Right lobe of liver (tissue), 4 donors: ENCODE measurements around the gene LRRC4.

Source experiments
- CTCF ChIP-seq, 4 donors: fragments of 200-600 bp in 3 of 4; fragments of 450-650 bp in 1 of 4; IDR thresholded peaks; one replicate each; pipeline versions ENCODE4 v1.5.1 to v1.8.0; 2016 to 2022; ENCODE audit warnings: antibody characterized with exemption in 4 of 4, mild to moderate bottlenecking in 2 of 4
- POLR2A ChIP-seq: fragments of 450-650 bp; IDR thresholded peaks from one replicate; pipeline ENCODE4 v1.6.1; 2017; ENCODE audit warnings: antibody characterized with exemption, mild to moderate bottlenecking
- donor health status: DM: no; HTN: no; CAD: no.
- donor health status: DM: no; HTN: no; CAD: no.
- donor health status: DM: no; HTN: yes; CAD: no.

GRCh38 chr7:128026551-128026950 lies 4.7 kb downstream of the LRRC4 start:
- TF ChIP-seq POLR2A (no peak), CTCF (IDR thresholded peaks at IDR 0.05) (no peak)
